ENCODE data around the gene ADCY2.

The ADCY2 gene

DNA sequence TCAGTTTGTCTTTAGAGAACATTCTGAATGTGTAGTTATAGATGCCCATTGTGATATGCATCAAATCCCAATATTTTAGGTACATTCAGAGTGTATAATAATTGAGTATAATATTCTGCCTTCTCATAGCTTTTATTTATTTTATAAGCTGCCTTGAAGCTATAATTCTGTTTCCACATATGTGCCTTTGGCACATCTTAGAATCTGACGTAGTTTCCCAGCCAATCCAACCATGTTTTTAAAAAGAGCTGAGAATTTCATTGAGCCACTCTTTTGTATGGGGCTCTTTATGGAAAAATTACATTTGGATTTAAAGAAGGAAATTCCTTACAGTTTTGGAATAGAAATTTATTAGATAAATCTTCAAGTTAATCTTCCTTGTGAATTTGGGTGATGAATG lies 65.4 kb downstream of the ADCY2 start:
- no peak for TF ChIP-seq ISL1 (CRISPR knock-in tag; IDR thresholded peaks at IDR 0.05)
- no peak for TF ChIP-seq PPARA (CRISPR knock-in tag; IDR thresholded peaks at IDR 0.05; ENCODE audit: borderline replicate concordance)
- no peak for TF ChIP-seq ZFP3 (CRISPR knock-in tag; IDR thresholded peaks at IDR 0.05)
- no peak for TF ChIP-seq ARNTL (CRISPR knock-in tag; IDR thresholded peaks at IDR 0.05; ENCODE audit: borderline replicate concordance, low read depth)
- no peak for TF ChIP-seq ZNF8 (CRISPR knock-in tag; IDR thresholded peaks at IDR 0.05)
- no peak for TF ChIP-seq TCF4 (CRISPR knock-in tag; IDR thresholded peaks at IDR 0.05; ENCODE audit: borderline replicate concordance)
- TF ChIP-seq, protein P1, sequence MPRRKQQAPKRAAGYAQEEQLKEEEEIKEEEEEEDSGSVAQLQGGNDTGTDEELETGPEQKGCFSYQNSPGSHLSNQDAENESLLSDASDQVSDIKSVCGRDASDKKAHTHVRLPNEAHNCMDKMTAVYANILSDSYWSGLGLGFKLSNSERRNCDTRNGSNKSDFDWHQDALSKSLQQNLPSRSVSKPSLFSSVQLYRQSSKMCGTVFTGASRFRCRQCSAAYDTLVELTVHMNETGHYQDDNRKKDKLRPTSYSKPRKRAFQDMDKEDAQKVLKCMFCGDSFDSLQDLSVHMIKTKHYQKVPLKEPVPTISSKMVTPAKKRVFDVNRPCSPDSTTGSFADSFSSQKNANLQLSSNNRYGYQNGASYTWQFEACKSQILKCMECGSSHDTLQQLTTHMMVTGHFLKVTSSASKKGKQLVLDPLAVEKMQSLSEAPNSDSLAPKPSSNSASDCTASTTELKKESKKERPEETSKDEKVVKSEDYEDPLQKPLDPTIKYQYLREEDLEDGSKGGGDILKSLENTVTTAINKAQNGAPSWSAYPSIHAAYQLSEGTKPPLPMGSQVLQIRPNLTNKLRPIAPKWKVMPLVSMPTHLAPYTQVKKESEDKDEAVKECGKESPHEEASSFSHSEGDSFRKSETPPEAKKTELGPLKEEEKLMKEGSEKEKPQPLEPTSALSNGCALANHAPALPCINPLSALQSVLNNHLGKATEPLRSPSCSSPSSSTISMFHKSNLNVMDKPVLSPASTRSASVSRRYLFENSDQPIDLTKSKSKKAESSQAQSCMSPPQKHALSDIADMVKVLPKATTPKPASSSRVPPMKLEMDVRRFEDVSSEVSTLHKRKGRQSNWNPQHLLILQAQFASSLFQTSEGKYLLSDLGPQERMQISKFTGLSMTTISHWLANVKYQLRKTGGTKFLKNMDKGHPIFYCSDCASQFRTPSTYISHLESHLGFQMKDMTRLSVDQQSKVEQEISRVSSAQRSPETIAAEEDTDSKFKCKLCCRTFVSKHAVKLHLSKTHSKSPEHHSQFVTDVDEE (CRISPR knock-in tag; IDR thresholded peaks at IDR 0.05) = no peak
- TF ChIP-seq ZFP30 (CRISPR knock-in tag; IDR thresholded peaks at IDR 0.05) = no peak
- no peak for TF ChIP-seq RARB (CRISPR knock-in tag; IDR thresholded peaks at IDR 0.05)
- TF ChIP-seq ZC3H10 (CRISPR knock-in tag; IDR thresholded peaks at IDR 0.05) = no peak
- TF ChIP-seq OSR1 (CRISPR knock-in tag; IDR thresholded peaks at IDR 0.05) = no peak
- no peak for TF ChIP-seq ZNF565 (CRISPR knock-in tag; conservative IDR thresholded peaks at IDR 0.05; ENCODE audit: low read depth)
- TF ChIP-seq SNAI2 (CRISPR knock-in tag; IDR thresholded peaks at IDR 0.05) = no peak
- no peak for ATAC-seq

DNA sequence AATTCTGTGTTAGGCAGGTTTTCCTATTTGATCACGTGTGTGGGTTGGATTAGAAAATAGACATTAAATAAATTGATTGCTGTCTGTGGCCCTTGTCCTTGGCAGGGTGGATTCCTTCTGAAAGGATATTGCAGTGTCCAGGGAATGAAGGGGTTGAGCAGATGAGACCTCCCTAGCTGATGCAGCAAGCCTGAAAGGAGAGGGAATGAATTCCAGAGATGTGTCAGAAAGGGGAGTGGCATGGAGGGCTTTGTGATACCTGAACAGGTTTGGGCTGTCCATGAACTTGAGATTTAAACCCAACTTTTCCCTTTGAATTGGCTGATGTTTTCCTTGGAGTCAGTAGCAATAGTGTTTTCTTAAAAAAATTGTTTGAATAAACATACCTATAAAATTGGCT lies 66.8 kb downstream of the ADCY2 start:
- TF ChIP-seq, protein P2, sequence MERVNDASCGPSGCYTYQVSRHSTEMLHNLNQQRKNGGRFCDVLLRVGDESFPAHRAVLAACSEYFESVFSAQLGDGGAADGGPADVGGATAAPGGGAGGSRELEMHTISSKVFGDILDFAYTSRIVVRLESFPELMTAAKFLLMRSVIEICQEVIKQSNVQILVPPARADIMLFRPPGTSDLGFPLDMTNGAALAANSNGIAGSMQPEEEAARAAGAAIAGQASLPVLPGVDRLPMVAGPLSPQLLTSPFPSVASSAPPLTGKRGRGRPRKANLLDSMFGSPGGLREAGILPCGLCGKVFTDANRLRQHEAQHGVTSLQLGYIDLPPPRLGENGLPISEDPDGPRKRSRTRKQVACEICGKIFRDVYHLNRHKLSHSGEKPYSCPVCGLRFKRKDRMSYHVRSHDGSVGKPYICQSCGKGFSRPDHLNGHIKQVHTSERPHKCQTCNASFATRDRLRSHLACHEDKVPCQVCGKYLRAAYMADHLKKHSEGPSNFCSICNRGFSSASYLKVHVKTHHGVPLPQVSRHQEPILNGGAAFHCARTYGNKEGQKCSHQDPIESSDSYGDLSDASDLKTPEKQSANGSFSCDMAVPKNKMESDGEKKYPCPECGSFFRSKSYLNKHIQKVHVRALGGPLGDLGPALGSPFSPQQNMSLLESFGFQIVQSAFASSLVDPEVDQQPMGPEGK (CRISPR knock-in tag; IDR thresholded peaks at IDR 0.05; ENCODE audit: borderline replicate concordance) = no peak
- no peak for TF ChIP-seq ISL1 (CRISPR knock-in tag; IDR thresholded peaks at IDR 0.05)
- TF ChIP-seq, protein P3, sequence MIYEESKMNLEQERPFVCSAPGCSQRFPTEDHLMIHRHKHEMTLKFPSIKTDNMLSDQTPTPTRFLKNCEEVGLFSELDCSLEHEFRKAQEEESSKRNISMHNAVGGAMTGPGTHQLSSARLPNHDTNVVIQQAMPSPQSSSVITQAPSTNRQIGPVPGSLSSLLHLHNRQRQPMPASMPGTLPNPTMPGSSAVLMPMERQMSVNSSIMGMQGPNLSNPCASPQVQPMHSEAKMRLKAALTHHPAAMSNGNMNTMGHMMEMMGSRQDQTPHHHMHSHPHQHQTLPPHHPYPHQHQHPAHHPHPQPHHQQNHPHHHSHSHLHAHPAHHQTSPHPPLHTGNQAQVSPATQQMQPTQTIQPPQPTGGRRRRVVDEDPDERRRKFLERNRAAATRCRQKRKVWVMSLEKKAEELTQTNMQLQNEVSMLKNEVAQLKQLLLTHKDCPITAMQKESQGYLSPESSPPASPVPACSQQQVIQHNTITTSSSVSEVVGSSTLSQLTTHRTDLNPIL (CRISPR knock-in tag; IDR thresholded peaks at IDR 0.05; ENCODE audit: low read depth) = no peak
- no peak for TF ChIP-seq ARNTL (CRISPR knock-in tag; IDR thresholded peaks at IDR 0.05; ENCODE audit: borderline replicate concordance, low read depth)
- no peak for TF ChIP-seq ZFP3 (CRISPR knock-in tag; IDR thresholded peaks at IDR 0.05)
- no peak for TF ChIP-seq TCF4 (CRISPR knock-in tag; IDR thresholded peaks at IDR 0.05; ENCODE audit: borderline replicate concordance)
- TF ChIP-seq ZNF8 (CRISPR knock-in tag; IDR thresholded peaks at IDR 0.05) = no peak
- TF ChIP-seq, protein P4, sequence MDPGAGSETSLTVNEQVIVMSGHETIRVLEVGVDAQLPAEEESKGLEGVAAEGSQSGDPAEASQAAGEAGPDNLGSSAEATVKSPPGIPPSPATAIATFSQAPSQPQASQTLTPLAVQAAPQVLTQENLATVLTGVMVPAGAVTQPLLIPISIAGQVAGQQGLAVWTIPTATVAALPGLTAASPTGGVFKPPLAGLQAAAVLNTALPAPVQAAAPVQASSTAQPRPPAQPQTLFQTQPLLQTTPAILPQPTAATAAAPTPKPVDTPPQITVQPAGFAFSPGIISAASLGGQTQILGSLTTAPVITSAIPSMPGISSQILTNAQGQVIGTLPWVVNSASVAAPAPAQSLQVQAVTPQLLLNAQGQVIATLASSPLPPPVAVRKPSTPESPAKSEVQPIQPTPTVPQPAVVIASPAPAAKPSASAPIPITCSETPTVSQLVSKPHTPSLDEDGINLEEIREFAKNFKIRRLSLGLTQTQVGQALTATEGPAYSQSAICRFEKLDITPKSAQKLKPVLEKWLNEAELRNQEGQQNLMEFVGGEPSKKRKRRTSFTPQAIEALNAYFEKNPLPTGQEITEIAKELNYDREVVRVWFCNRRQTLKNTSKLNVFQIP (CRISPR knock-in tag; IDR thresholded peaks at IDR 0.05; ENCODE audit: borderline replicate concordance, low read depth) = no peak
- no peak for TF ChIP-seq BACH2 (CRISPR knock-in tag; IDR thresholded peaks at IDR 0.05; ENCODE audit: borderline replicate concordance)
- TF ChIP-seq ZNF565 (CRISPR knock-in tag; conservative IDR thresholded peaks at IDR 0.05; ENCODE audit: low read depth) = no peak
- TF ChIP-seq OSR1 (CRISPR knock-in tag; IDR thresholded peaks at IDR 0.05) = no peak
- no peak for TF ChIP-seq PPARA (CRISPR knock-in tag; IDR thresholded peaks at IDR 0.05; ENCODE audit: borderline replicate concordance)
- no peak for TF ChIP-seq ZFP30 (CRISPR knock-in tag; IDR thresholded peaks at IDR 0.05)
- no peak for TF ChIP-seq TOX (CRISPR knock-in tag; IDR thresholded peaks at IDR 0.05; ENCODE audit: borderline replicate concordance)
- no peak for TF ChIP-seq ESRRG (CRISPR knock-in tag; IDR thresholded peaks at IDR 0.05)
- TF ChIP-seq, protein P5, sequence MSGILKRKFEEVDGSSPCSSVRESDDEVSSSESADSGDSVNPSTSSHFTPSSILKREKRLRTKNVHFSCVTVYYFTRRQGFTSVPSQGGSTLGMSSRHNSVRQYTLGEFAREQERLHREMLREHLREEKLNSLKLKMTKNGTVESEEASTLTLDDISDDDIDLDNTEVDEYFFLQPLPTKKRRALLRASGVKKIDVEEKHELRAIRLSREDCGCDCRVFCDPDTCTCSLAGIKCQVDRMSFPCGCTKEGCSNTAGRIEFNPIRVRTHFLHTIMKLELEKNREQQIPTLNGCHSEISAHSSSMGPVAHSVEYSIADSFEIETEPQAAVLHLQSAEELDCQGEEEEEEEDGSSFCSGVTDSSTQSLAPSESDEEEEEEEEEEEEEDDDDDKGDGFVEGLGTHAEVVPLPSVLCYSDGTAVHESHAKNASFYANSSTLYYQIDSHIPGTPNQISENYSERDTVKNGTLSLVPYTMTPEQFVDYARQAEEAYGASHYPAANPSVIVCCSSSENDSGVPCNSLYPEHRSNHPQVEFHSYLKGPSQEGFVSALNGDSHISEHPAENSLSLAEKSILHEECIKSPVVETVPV (CRISPR knock-in tag; IDR thresholded peaks at IDR 0.05) = no peak
- TF ChIP-seq, protein P1 (CRISPR knock-in tag; IDR thresholded peaks at IDR 0.05) = no peak
- TF ChIP-seq ZC3H10 (CRISPR knock-in tag; IDR thresholded peaks at IDR 0.05) = no peak
- TF ChIP-seq CSDC2 (CRISPR knock-in tag; IDR thresholded peaks at IDR 0.05) = no peak
- no peak for ATAC-seq

All from SK-N-SH treated with all-trans-retinoic acid at 6 μM for 48 hours (cell line).